GM19455 (cell line): ENCODE measurements around the gene S100A12.

Experiments
- ATAC-seq: cut with Tn5 transposase; IDR thresholded peaks from one replicate; pipeline ENCODE4 v1.9.1; 2021; ENCODE audit not compliant: unreplicated experiment

The S100A12 gene

DNA sequence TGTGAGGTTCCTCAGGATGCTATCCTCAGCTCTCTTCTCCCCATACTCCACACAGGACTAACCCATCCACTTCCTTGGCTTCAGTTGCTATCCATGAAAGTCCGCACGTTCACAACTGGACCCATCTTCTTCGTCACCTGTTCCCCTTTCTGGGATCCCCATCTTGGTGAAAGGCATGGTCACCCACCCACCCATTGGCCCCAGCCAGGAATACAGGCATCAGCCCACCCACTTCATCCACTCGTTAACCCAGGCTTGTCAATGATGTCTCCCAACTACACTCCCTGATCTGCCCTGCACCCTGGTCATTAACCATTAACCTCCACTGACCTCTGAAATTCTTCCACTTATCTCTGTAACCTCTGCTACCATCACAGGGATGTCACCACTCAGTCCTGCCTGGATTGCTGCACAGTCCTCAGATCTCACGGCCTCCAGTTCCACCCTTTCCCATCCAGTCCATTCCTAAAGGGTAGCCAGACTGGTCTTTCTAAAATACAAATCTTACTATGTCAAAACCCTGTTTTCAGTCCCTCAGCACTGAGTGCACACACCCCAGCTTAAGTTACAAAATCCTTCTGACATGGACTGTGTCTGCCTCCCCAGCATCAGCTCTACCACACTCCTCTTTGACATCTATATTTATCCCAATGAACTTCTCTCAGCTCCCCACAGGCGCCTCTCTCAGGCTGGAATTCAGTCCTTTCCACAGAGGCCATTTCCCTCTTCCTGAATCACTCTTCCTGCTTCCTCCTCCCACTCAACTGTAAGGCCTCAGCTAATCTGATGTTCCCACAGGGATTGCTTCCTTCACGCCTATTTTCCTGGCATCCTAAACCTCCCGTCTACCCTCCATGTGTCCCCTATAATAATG, 37.2 kb downstream of the S100A12 start:
- ATAC-seq = no peak

DNA sequence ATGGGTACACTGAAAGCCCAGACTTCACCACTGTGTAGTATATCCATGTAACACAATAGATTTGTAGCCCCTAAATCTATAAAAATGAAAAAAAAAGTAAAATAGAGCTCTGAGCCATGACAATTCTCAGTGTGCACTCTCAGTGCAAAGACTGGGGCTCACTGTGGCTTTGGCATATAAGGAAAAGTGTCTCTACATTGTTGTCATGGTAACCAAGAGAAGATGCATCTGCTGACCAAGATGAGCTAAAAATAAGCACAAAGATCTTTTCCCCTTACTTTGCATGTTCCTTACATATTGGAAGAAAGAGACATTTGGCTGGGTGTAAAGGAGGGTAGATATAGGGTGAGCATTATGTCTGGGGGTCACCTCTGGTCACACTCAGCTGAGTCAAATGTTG, 38.8 kb downstream of the S100A12 start:
- ATAC-seq = no peak

DNA sequence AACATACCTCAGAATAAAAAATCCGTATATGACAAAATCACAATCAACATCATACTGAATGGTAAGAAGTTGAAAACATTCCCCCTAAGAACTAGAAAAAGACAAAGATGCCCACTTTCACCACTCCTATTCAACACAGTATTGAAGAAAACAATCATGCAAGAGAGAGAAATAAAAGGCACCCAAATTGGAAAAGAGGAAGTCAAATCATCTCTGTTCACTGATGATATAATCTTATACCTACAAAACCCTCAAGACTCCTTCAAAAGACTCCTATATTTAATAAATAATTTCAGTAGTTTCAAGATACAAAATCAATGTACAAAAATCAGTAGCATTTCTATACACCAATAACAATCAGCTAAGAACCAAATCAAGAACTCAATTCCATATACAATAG, 41.5 kb downstream of the S100A12 start:
- no peak for ATAC-seq

DNA sequence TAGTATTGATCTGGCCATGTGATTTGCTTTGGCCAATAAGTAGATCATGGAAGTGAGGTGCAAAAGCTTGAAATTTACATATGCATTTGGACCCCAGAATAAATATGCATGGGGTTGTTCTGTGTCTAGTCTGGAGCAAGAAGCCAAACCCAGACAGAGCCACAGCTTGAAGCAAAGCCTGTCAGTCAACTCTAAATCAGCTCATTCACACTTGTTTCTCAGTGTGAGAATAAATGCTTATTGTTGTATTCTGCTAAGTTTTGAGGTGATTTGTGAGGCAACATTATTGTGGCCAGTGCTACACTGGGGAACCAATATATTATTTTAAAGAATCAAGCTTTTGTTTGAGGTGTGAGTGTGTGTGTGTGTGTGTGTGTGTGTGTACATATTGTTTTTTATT, 50.5 kb downstream of the S100A12 start:
- ATAC-seq = no peak
